NCI-H446 treated with DMSO at 0.1 percent for 48 hours (cell line): ENCODE data around the gene CNTNAP2.
"Not testable (repeated sequence)": the region's sequence is repeated elsewhere in the genome, so short reads cannot be mapped to it uniquely, and the experiment has no call there.

ENCODE experiments used
- DNase-seq: peaks from one replicate; lab custom pipeline; 2025; lab: John Stamatoyannopoulos, UW

Gene CNTNAP2

DNA sequence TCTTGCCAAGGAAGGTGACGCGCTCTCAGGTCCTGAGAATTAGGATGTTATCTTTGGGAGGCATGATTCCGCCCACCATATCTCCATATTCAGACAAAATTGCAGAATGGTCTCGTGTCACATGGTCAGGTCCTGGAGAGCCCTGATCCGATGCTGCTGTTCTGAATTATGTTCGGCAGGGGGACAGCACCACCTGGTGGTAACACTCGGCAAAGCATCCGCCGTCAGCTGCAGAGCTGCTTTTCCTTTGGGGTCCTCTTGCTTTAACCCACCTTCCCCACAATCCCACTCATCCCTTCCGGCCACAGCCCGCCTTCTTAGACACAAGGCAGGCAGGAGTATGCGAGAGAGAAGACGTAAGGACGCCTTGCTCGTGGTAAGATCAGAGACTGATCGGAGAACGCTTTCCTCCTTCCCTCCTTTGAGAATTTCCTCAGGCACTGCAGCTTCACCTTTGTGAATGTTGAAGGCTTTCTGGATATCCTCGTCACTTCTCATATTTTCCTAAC is 2146.2 kb downstream of the CNTNAP2 start:
- DNase-seq, result peak; percentile 49

GRCh38 chr7:148264933-148265557 is 2148.4 kb downstream of the CNTNAP2 start:
- no peak for DNase-seq

DNA sequence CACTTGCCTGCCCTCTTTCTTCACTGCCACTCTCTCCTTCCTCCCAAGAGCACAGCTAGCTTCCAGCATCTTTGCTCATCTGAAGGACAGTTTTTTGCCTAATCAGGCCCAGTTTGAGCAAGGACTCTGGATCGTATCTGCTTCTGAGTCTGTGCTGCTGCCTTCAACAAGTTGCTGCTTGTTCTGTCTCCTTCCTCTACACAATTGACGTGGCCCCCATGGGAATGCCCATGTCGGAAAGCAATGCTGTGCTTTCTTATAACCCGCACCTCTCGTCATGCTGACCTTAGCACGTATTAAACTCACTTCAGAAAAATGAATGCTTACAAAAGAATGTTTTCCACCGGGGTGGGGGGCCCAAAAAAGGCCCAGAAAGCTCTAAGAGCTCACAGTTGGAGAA is 2149.3 kb downstream of the CNTNAP2 start:
- no peak for DNase-seq

DNA sequence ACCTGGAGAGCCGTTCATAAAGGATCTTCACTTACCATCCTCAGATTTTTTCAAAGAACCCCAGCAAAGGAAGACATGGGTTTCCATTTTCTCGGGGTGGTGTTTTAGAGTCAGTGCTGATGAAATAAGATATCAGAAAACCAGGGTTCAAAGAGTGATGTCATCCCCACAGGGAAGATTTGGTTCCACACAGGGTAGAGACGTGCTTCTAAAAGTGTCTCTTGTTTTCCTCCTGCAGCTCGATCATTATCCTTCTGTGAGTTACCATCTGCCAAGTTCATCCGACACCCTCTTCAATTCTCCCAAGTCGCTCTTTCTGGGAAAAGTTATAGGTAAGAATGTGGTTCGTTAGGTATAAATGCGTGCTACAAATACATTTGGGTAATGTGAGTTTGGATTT is 2150.2 kb downstream of the CNTNAP2 start:
- no peak for DNase-seq

DNA sequence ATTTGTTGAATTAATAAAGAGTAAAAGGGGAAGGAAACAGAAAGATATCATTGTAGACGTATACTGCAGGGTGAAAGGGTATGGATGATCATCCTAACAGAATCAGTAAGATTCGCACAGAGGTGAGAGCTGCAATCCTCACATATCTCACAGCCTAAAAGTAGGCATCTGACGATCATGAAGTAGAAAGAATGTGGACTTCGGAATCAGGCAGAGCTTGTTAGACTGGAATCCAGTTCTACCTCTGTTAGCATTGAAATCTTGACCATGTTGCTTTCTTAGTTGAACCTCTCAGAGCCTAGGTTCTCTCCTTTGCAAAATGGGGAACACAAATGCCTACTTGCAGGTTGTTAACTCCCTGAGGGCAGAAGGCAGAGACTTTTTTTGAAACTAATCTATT is 2154.0 kb downstream of the CNTNAP2 start:
- DNase-seq, result no peak

GRCh38 chr7:148274118-148274517 is 2157.5 kb downstream of the CNTNAP2 start:
- no peak for DNase-seq

DNA sequence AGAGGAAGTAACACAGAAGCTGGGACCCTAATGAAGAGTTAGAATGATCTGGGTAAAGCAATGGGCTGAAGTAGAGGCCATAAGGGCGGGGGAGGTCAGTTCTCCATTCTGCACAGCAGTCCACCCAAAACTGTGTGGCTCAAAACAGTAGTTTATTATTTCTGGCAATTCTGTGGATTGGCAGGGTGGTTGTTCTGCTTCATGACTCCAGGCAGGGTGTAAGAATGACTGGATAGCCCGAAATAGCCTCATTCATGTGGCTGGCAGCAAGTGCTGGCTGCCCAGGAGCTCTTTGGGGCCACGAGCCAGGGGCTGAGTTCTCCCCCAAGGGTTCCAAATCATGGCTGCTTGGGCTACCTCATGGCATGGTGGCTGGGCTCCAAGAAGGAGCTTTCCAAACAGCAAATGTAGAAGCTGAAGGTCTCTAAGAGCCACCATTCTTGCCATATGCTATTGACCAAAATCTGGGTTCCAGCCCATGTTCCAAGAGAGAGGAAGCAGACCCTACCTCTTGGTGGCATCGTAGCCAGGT is 2158.8 kb downstream of the CNTNAP2 start:
- DNase-seq, result peak; percentile 46

DNA sequence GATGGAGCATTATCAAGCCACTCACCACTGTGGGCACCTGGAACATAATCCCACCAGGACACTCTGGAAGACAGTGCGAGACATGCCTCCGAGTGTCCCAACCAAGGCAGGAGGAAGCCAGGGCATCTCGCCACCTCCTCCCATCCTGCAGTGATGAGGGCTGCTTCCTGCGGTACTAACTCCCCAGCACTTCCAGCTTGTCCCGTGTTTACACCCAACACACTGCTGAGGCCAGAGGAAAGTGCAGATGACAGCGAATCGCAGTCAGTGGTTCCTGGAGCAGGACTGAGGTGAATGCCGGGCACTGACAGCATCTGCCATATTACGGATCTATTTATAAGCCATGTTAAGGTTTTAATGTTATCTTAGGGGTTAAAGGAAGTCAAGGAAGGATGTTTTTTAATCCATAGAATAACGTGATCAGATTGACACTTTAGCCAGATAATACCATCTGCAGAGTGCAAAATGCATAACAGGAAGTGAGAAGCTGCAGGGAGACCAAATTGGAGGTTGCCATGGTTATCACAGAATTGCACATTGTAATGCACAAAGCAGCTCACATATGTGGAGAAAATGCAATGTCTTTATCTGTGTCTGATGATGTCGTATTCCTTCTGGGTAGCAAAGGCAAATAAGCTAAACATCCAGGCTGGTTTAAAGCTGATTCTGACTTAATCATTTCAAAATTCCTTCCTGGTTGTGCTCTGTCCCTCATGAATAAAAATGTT is 2159.9 kb downstream of the CNTNAP2 start:
- no peak for DNase-seq

DNA sequence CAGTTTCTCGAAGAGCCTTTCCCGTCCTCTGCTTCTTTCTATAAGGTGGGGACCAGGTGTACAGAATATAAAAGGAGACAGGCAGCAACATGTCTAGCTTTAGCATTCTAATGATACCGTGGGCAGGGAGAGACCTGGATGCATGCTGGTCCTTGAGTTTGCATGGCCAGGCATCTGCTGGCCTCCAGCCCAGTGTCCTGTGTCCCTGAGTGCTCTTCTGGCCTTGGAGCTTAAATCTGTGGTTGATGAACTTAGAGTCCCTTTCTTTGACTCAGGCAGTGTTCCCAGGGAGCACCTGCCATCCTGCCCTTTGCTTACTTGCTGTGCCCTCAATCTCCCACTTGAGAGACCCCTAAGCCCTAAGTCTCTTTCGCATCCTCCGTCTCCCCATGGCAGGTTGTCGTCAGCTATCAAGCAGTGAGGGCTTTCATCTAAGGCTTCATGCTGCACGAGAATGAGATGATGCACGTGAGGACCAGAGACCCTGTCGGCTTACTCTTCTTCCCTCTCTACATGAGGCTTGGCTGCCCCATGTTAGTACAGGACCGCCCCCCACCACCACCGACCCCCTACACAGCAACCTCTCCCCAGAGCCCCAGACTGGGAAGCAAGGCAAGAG is 2160.6 kb downstream of the CNTNAP2 start:
- DNase-seq, result no peak

DNA sequence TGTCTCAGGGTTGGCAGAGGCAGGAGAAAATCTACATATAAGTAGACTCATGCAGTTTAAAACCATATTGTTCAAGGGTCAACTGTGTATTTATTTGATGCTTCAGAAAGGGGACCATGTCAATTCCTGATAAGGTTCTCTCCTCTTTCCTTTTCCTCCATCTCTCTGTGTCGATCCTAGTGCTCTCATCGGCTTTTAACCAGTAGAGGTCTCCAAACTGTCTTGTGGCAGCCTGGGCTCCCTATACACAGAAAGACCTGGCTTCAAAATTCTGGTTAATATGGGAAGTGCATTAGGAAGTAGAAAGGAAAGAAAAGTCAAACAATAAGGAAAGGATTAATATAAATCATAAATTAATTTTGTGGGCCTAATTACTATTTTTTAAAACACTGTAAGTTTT is 2169.5 kb downstream of the CNTNAP2 start:
- no peak for DNase-seq

DNA sequence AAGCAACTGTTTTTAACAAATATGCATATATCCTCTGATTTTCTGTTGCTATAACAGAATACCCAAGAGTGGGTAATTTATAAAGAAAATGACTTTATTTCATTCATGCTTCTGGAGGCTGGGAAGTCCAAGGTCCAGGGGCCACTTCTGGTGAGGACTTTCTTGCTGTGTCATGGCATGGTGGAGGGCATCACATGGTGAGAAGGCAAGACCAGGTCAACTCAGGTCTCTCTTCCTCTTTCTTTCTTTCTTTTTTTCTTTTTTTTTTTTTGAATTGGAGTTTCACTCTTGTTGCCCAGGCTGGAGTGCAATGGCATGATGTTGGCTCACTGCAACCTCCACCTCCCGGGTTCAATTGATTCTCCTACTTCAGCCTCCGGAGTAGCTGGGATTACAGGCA is 2170.9 kb downstream of the CNTNAP2 start:
- no peak for DNase-seq

GRCh38 chr7:148288592-148289151 is 2172.1 kb downstream of the CNTNAP2 start:
- DNase-seq, result no peak

- no peak for DNase-seq
These were observed 2173.0 kb downstream of the CNTNAP2 start for GRCh38 chr7:148289630-148290029.

DNA sequence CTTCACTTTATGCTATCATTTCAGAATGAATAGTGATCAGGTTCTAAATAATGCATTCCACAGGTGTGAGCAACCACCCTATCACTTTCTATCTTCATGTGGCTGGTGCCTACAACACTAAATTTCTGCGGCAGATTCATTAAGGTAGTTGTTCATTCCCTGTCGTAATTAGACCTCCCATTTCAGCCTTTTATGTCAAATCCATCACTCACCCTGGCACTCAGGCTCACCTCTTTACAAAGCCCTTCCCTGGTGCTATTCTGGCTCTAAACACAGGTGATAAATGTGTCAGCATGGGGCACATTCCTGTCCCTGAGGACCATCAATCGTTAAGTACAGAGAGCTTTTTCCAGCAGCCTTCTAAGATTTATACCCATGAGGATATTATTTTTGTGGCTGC is 2173.9 kb downstream of the CNTNAP2 start:
- DNase-seq, result no peak

- DNase-seq, result no peak
These were observed 2175.2 kb downstream of the CNTNAP2 start for GRCh38 chr7:148291799-148292198.

DNA sequence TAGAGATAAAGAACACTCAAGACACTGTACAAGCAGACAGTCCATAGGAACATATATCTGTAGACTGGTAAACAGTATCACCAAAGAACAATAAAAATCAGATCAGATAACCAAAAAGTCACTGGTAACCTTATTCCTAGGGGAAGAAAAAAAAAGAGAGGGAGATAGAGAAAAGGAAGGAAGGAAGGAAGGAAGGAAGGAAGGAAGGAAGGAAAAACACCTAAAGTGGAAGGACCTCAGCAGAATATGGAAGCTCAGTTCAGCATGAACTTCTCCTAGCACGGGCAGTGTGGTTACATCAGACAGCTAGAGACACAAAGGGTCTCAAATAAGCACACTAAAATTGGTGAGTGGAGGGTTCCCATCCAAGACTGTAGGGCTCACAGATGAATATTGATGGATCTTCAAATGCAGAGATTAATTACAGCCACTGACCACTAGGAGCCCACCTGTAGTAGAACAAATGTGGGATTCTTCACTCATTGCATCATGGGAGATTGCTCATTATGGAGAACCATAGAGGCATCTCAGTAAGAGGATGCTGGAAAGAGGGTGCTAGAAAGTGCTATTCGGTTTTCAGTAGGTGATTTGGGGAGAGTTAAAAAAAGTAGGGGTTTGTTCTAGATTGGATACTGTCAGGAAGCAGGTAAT is 2180.5 kb downstream of the CNTNAP2 start:
- DNase-seq, result no peak

GRCh38 chr7:148298768-148299167 is 2182.2 kb downstream of the CNTNAP2 start:
- not testable (repeated sequence) for DNase-seq

- DNase-seq, result no peak
These were observed 2183.0 kb downstream of the CNTNAP2 start for GRCh38 chr7:148299350-148300276.

- DNase-seq, result not testable (repeated sequence)
These were observed 2185.8 kb downstream of the CNTNAP2 start for GRCh38 chr7:148302436-148302835.

DNA sequence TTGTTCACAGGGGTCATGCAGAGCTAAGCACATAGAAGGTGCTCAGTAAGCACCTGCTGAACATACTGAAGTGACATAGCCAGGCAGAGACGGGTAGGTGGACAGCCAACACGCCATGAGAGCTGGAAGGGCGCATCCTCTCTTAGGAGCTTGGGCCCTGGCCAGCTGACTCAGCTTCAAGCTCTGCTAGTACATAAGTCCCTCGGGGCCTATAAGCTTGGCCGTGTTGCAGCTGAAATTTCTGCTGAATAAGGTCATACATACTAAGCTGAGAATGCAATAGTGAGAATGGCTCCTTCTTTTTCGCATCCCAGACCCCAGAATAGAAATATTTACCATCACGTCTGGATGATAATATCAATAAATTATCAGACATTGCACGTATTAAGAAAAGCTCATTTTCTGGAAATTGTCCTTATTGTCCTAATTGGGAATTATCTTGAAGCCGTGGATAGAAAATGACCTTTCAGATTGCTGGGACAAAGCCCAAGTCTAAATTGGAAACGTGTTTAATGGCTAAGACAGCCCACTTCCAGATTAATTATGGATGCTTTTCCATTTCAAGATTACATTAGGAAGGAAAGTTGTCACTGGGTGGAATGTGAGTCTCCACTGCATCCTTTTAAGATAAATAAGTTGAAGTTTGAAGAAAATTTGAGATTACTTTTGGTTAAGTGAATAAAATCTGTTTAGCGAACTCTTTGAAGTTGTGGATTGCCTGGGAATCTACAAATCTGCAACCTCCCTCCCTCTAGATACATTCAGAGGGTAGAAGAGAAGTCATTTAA is 2186.9 kb downstream of the CNTNAP2 start:
- peak; percentile 84 for DNase-seq
